Smooth muscle cell (in vitro differentiated cells): ENCODE data around the gene RPL11. TPM values are rescaled to one million over a fixed set of nuclear protein-coding genes. Genes with fewer than 3 reads are reported as not detected.
"Not testable (repeated sequence)": the region's sequence is repeated elsewhere in the genome, so short reads cannot be mapped to it uniquely, and the experiment has no call there.

Experiments used
- DNase-seq: peaks from one replicate; lab custom pipeline; 2025; ENCODE audit not compliant: unreplicated experiment; lab: John Stamatoyannopoulos, UW
- H2AFZ ChIP-seq: fragments of 200-600 bp; sonication (generic); 2 replicates; pipeline ENCODE4 v1.6.0; 2016; ENCODE audit warnings: antibody characterized with exemption, low read depth, mild to moderate bottlenecking
- H3F3A ChIP-seq: fragments of 200-600 bp; sonication (generic); 2 replicates; pipeline ENCODE4 v1.6.0; 2017; ENCODE audit warnings: antibody characterized with exemption, low read depth
- H3K27ac ChIP-seq: fragments of 200-600 bp; sonication (generic); 2 replicates; pipeline ENCODE4 v1.5.1; 2016; ENCODE audit warnings: low read depth, mild to moderate bottlenecking
- H3K27me3 ChIP-seq: fragments of 200-600 bp; sonication (generic); 2 replicates; pipeline ENCODE4 v1.6.1; 2016; ENCODE audit warnings: low read depth, mild to moderate bottlenecking
- H3K36me3 ChIP-seq: fragments of 200-600 bp; sonication (generic); 2 replicates; pipeline ENCODE4 v1.5.1; 2016; ENCODE audit warnings: low read depth
- H3K4me1 ChIP-seq: fragments of 200-600 bp; sonication (generic); 2 replicates; pipeline ENCODE4 v1.5.1; 2016; ENCODE audit warnings: low read depth
- H3K4me2 ChIP-seq: fragments of 200-600 bp; sonication (generic); 2 replicates; pipeline ENCODE4 v1.6.0; 2016; ENCODE audit warnings: mild to moderate bottlenecking
- H3K4me3 ChIP-seq: fragments of 200-600 bp; sonication (generic); 2 replicates; pipeline ENCODE4 v1.5.1; 2016; ENCODE audit warnings: mild to moderate bottlenecking
- H3K79me2 ChIP-seq: fragments of 200-600 bp; sonication (generic); 2 replicates; pipeline ENCODE4 v1.6.0; 2016; ENCODE audit warnings: low read depth, mild to moderate bottlenecking
- H3K9ac ChIP-seq: fragments of 200-600 bp; sonication (generic); 2 replicates; pipeline ENCODE4 v1.6.0; 2016; ENCODE audit warnings: low read depth
- H3K9me3 ChIP-seq: fragments of 200-600 bp; sonication (generic); replicated peaks from 2 replicates; pipeline ENCODE4 v1.5.1; 2016; ENCODE audit warnings: low read depth
- H4K20me1 ChIP-seq: fragments of 200-600 bp; sonication (generic); 2 replicates; pipeline ENCODE4 v1.6.0; 2016; ENCODE audit warnings: low read depth
- WGBS: methylation state at CpG from one replicate; pipeline ENCODE4 v1.1.7; 2016; ENCODE audit warnings: low lambda C conversion rate; 5-methylcytosine and 5-hydroxymethylcytosine counted together
- polyA plus RNA-seq: library from polyadenylated mRNA; unstranded; fragments of >200 nt; fragmentation: Nextera tagmentation; extraction: Ambion mirVana; gene quantifications from 2 replicates; pipeline ENCODE4 v1.2.1, GENCODE V29; 2016
- total RNA-seq: library from RNA; depleted of rRNA; stranded (reverse); fragments of >200 nt; gene quantifications from 2 replicates; pipeline ENCODE4 v1.2.3, GENCODE V29; 2014
- TF ChIP-seq, protein P1 (sequence below): fragments of 200-600 bp; sonication (generic); IDR thresholded peaks from 2 replicates; pipeline ENCODE4 v1.5.1; 2017; ENCODE audit warnings: borderline replicate concordance, mild to moderate bottlenecking, antibody characterized with exemption; ENCODE audit not compliant: insufficient read depth, poor library complexity, severe bottlenecking

The RPL11 gene
- total and polyA plus RNA-seq, 2 experiments from 2014 or later, result 528 to 899 TPM

- Histone ChIP-seq H3K27me3 (peaks cover 21% of the 10 kb centered on the region), H2AFZ (no peak overlapping the region), H3K4me1 (no peaks in the 10 kb centered on the region), H4K20me1 (no peaks in the 10 kb centered on the region), H3K27ac (no peak overlapping the region), H3F3A (no peaks in the 10 kb centered on the region), H3K79me2 (no peaks in the 10 kb centered on the region), H3K9ac (no peak overlapping the region), H3K9me3 (no peaks in the 10 kb centered on the region), H3K36me3 (no peaks in the 10 kb centered on the region), H3K4me3 (no peak overlapping the region), H3K4me2 (no peak overlapping the region)
- TF ChIP-seq, protein P1, sequence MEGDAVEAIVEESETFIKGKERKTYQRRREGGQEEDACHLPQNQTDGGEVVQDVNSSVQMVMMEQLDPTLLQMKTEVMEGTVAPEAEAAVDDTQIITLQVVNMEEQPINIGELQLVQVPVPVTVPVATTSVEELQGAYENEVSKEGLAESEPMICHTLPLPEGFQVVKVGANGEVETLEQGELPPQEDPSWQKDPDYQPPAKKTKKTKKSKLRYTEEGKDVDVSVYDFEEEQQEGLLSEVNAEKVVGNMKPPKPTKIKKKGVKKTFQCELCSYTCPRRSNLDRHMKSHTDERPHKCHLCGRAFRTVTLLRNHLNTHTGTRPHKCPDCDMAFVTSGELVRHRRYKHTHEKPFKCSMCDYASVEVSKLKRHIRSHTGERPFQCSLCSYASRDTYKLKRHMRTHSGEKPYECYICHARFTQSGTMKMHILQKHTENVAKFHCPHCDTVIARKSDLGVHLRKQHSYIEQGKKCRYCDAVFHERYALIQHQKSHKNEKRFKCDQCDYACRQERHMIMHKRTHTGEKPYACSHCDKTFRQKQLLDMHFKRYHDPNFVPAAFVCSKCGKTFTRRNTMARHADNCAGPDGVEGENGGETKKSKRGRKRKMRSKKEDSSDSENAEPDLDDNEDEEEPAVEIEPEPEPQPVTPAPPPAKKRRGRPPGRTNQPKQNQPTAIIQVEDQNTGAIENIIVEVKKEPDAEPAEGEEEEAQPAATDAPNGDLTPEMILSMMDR, result no peak
- whole genome bisulfite sequencing, result 86% methylated on average over 2 of the region's 2 CpGs
- DNase-seq, result no peak
Observed at GRCh38 chr1:23684415-23684814, 7.2 kb upstream of the RPL11 start.

DNA sequence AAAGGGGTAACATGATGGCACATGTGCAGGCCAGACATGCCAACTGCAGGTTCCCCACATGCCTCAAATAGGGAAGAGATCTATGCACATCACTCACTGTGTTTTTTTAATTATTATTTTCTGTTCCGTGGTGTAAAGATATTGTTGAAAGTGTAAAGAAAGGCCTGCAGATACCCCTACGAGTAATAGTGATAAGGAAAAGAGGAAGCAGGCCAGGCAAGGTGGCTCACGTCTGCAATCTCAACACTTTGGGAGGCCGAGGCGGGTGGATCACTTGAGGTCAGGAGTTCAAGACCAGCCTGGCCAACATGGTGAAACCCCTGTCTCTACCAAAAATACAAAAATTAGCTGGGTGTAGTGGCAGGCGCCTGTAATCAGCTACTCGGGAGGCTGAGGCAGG, 6.4 kb upstream of the RPL11 start:
- H3K36me3 ChIP-seq, H3F3A ChIP-seq, H3K9me3 ChIP-seq, DNase-seq, H3K4me1 ChIP-seq, H3K9ac ChIP-seq, H2AFZ ChIP-seq, H3K4me3 ChIP-seq, H4K20me1 ChIP-seq, H3K79me2 ChIP-seq, H3K4me2 ChIP-seq, H3K27ac ChIP-seq: not testable (repeated sequence)
- H3K27me3 ChIP-seq, result peaks cover 16% of the 10 kb centered on the region
- WGBS, result 83% methylated on average over 7 of the region's 7 CpGs

DNA sequence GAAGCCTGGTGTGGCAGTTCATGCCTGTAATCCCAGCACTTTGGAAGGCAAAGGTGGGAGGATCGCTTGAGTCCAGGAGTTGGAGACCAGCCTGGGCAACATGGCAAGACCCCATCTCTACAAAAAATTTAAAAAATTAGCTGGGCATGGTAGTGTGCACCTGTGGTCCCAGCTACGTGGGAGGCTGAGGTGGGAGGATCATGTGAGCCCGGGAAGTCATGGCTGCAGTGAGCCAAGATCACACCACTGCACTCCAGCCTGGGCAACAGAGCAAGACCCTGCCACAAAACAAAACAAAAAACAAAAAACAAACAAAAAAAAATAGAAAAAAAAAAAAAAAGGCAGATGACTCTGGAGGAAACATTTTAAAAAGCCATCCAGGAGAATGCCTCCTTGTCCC, 3.9 kb upstream of the RPL11 start:
- H3K4me1 ChIP-seq, H3K27me3 ChIP-seq, H4K20me1 ChIP-seq, H3K9me3 ChIP-seq, H3K9ac ChIP-seq, H3K4me3 ChIP-seq, H3K4me2 ChIP-seq, H3F3A ChIP-seq, H2AFZ ChIP-seq, H3K27ac ChIP-seq, DNase-seq, H3K36me3 ChIP-seq: not testable (repeated sequence)
- WGBS, result 73% methylated on average over 3 of the region's 3 CpGs
- H3K79me2 ChIP-seq, result peaks cover 11% of the 10 kb centered on the region

- H2AFZ ChIP-seq, H3K9ac ChIP-seq, H3K36me3 ChIP-seq, H3K4me2 ChIP-seq, H3K27me3 ChIP-seq, H3K9me3 ChIP-seq, H3K4me1 ChIP-seq, H3F3A ChIP-seq, H3K27ac ChIP-seq, H3K4me3 ChIP-seq, DNase-seq: not testable (repeated sequence)
- H3K79me2 ChIP-seq, result peaks cover 17% of the 10 kb centered on the region
- WGBS, result 94% methylated on average over 17 of the region's 33 CpGs
- peaks cover 15% of the 10 kb centered on the region for H4K20me1 ChIP-seq
Observed at GRCh38 chr1:23688281-23688680, 3.3 kb upstream of the RPL11 start.

- peaks cover 18% of the 10 kb centered on the region for H3K4me1 ChIP-seq
- H3F3A ChIP-seq, result peaks cover under 1% of the 10 kb centered on the region
- no peak overlapping the region for H2AFZ ChIP-seq
- H4K20me1 ChIP-seq, result peaks cover 56% of the 10 kb centered on the region
- H3K27me3 ChIP-seq, result no peaks in the 10 kb centered on the region
- H3K9ac ChIP-seq, result peak overlapping the region; percentile 91
- peaks cover 58% of the 10 kb centered on the region for H3K79me2 ChIP-seq
- H3K4me3 ChIP-seq, result peak overlapping the region; percentile 78
- H3K36me3 ChIP-seq, result peaks cover 10% of the 10 kb centered on the region
- 8% methylated on average over 17 of the region's 17 CpGs for WGBS
- TF ChIP-seq, protein P1, result no peak
- H3K9me3 ChIP-seq, result no peaks in the 10 kb centered on the region
- no peak for DNase-seq
- peak overlapping the region; percentile 94 for H3K4me2 ChIP-seq
- H3K27ac ChIP-seq, result peak overlapping the region; percentile 73
Observed at GRCh38 chr1:23692308-23692871, 784 bp downstream of the RPL11 start.
